ENCODE measurements around the gene OVOL1. TPM values are rescaled to one million over a fixed set of nuclear protein-coding genes. Genes with fewer than 3 reads are reported as not detected.

Gene OVOL1
- polyA plus RNA-seq, 3 donors, result 0.08 TPM; not detected in 2

- no peak overlapping the region for H3K27ac ChIP-seq (ENCODE audit: low read depth in 1 of 2, low read length in 2 of 2)
- H2AFZ ChIP-seq (ENCODE audit: insufficient read depth, low read depth, low read length, poor library complexity, severe bottlenecking), result no peak overlapping the region
- H3K9me3 Mint-ChIP-seq, result no peaks in the 10 kb centered on the region
- no peak overlapping the region for H3K9ac ChIP-seq (ENCODE audit: insufficient read depth, low read length, poor library complexity, severe bottlenecking)
- no peaks in the 10 kb centered on the region for H3K36me3 ChIP-seq (replicated peaks in 1 of 2; ENCODE audit: control insufficient read depth in 1 of 2, insufficient read depth in 2 of 2, low read length in 2 of 2)
- TF ChIP-seq CTCF (IDR thresholded peaks at IDR 0.05), result no peak
- H3K4me3 ChIP-seq (replicated peaks in 1 of 3; ENCODE audit: low read depth in 2 of 3, low read length in 3 of 3), result no peak overlapping the region
- peaks cover 5% of the 10 kb centered on the region for H3K4me1 Mint-ChIP-seq
- H3K27me3 Mint-ChIP-seq (ENCODE audit: low read depth in 3 of 3), result peaks cover 0 to 5% (median 3%) of the 10 kb centered on the region in 3 donors
- no peaks in the 10 kb centered on the region for H3K9me3 ChIP-seq (replicated peaks in 1 of 2; ENCODE audit: control insufficient read depth in 1 of 2, insufficient read depth in 1 of 2, low read length in 2 of 2)
- H4K20me1 ChIP-seq (ENCODE audit: insufficient read depth, low read length), result no peaks in the 10 kb centered on the region
- intact Hi-C loops (cut with micrococcal nuclease), result no loop called here
- DNase-seq, result no peak
- no peaks in the 10 kb centered on the region for H3K36me3 Mint-ChIP-seq
- 96% methylated on average over 7 of the region's 10 CpGs for WGBS (ENCODE audit: insufficient coverage)
- H3K79me2 ChIP-seq (ENCODE audit: insufficient read depth, low read length), result no peaks in the 10 kb centered on the region
- no peak overlapping the region for H3K27ac Mint-ChIP-seq
- H3K4me1 ChIP-seq (ENCODE audit: control insufficient read depth in 1 of 2, insufficient read depth in 2 of 2, low read length in 2 of 2), result no peaks in the 10 kb centered on the region
- H3K4me2 ChIP-seq (replicated peaks; ENCODE audit: extremely low read depth, low read length, poor library complexity, severe bottlenecking), result no peak overlapping the region
- H3K27me3 ChIP-seq (ENCODE audit: control insufficient read depth in 2 of 2, insufficient read depth in 2 of 2, low read length in 2 of 2), result no peaks in the 10 kb centered on the region
- no peak overlapping the region for H3K4me3 Mint-ChIP-seq
Observed at GRCh38 chr11:65844231-65844872, 57.5 kb downstream of the OVOL1 start.

Other genes starting within 250 kb of the OVOL1 start
- gene LTBP3, start 228.7 kb upstream of the OVOL1 start, polyA plus RNA-seq, result 10 to 100 TPM in 1 of 3 donors, 1 to 10 TPM in 2; 3.4 to 19.4 (median 4.6) TPM
- 10 to 100 TPM; 48.5 to 65.1 (median 56.2) TPM for gene ZNRD2, start 216.6 kb upstream of the OVOL1 start, polyA plus RNA-seq
- 100 to 1,000 TPM in 1 of 3 donors, 10 to 100 TPM in 2; 51.3 to 139 (median 70.8) TPM for gene FAM89B, start 214.5 kb upstream of the OVOL1 start, polyA plus RNA-seq
- 100 to 1,000 TPM in 1 of 3 donors, 10 to 100 TPM in 2; 29.6 to 507 (median 42.6) TPM for gene EHBP1L1, start 211.0 kb upstream of the OVOL1 start, polyA plus RNA-seq
- 1 to 10 TPM in 1 of 3 donors, not detected in 2; 4.3 TPM for gene KCNK7, start 191.3 kb upstream of the OVOL1 start, polyA plus RNA-seq
- 100 to 1,000 TPM in 1 of 3 donors, 10 to 100 TPM in 2; 20.8 to 116 (median 32.0) TPM for gene MAP3K11, start 172.8 kb upstream of the OVOL1 start, polyA plus RNA-seq
- gene PCNX3, start 171.3 kb upstream of the OVOL1 start, polyA plus RNA-seq, result 10 to 100 TPM in 1 of 3 donors, 1 to 10 TPM in 1, under 1 TPM in 1; 0.58 to 36.4 (median 1.7) TPM
- 100 to 1,000 TPM in 1 of 3 donors, 10 to 100 TPM in 2; 83.4 to 110 (median 86.5) TPM for gene SIPA1, start 149.0 kb upstream of the OVOL1 start, polyA plus RNA-seq
- gene RELA, start 124.1 kb upstream of the OVOL1 start, polyA plus RNA-seq, result 10 to 100 TPM; 21.3 to 67.9 (median 30.9) TPM
- gene KAT5, start 74.8 kb upstream of the OVOL1 start, polyA plus RNA-seq, result 10 to 100 TPM; 32.5 to 48.7 (median 33.1) TPM
- 100 to 1,000 TPM in 1 of 3 donors, 10 to 100 TPM in 2; 33.3 to 131 (median 95.2) TPM for gene RNASEH2C, start 66.3 kb upstream of the OVOL1 start, polyA plus RNA-seq
- 10 to 100 TPM; 33.7 to 46.4 (median 35.1) TPM for gene AP5B1, start 6.1 kb upstream of the OVOL1 start, polyA plus RNA-seq
- under 1 TPM; 0.07 to 0.40 (median 0.12) TPM for gene SNX32, start 46.9 kb downstream of the OVOL1 start, polyA plus RNA-seq
- gene CFL1, start 71.1 kb downstream of the OVOL1 start, polyA plus RNA-seq, result 1,000 to 10,000 TPM; 1,281 to 2,233 (median 1,889) TPM
- gene MUS81, start 73.4 kb downstream of the OVOL1 start, polyA plus RNA-seq, result 10 to 100 TPM; 15.0 to 87.5 (median 16.4) TPM
- 10 to 100 TPM in 1 of 3 donors, under 1 TPM in 1, not detected in 1; 0.44 to 14.7 TPM for gene EFEMP2, start 85.7 kb downstream of the OVOL1 start, polyA plus RNA-seq
- gene CTSW, start 92.8 kb downstream of the OVOL1 start, polyA plus RNA-seq, result 1 to 10 TPM in 1 of 3 donors, under 1 TPM in 2; 0.71 to 1.3 (median 0.78) TPM
- gene FIBP, start 101.4 kb downstream of the OVOL1 start, polyA plus RNA-seq, result 100 to 1,000 TPM in 2 of 3 donors, 10 to 100 TPM in 1; 79.1 to 109 (median 101) TPM
- 10 to 100 TPM; 20.8 to 35.2 (median 24.4) TPM for gene CCDC85B, start 103.6 kb downstream of the OVOL1 start, polyA plus RNA-seq
- 10 to 100 TPM in 1 of 3 donors, 1 to 10 TPM in 2; 2.5 to 28.2 (median 2.5) TPM for gene FOSL1, start 113.3 kb downstream of the OVOL1 start, polyA plus RNA-seq
- 10 to 100 TPM; 21.8 to 31.5 (median 22.8) TPM for gene C11orf68, start 132.0 kb downstream of the OVOL1 start, polyA plus RNA-seq
- gene DRAP1, start 132.4 kb downstream of the OVOL1 start, polyA plus RNA-seq, result 10 to 100 TPM; 68.3 to 97.2 (median 72.1) TPM
- gene TSGA10IP, start 158.4 kb downstream of the OVOL1 start, polyA plus RNA-seq, result under 1 TPM in 2 of 3 donors, not detected in 1; 0.67 to 0.71 TPM
- 10 to 100 TPM in 2 of 3 donors, 1 to 10 TPM in 1; 8.9 to 52.8 (median 16.1) TPM for gene SART1, start 174.7 kb downstream of the OVOL1 start, polyA plus RNA-seq
- 10 to 100 TPM; 16.4 to 23.1 (median 18.2) TPM for gene EIF1AD, start 215.1 kb downstream of the OVOL1 start, polyA plus RNA-seq
- gene BANF1, start 215.4 kb downstream of the OVOL1 start, polyA plus RNA-seq, result 100 to 1,000 TPM in 2 of 3 donors, 10 to 100 TPM in 1; 79.9 to 175 (median 142) TPM
- gene CST6, start 224.9 kb downstream of the OVOL1 start, polyA plus RNA-seq, result under 1 TPM in 1 of 3 donors, not detected in 2; 0.41 TPM
- gene CATSPER1, start 239.4 kb downstream of the OVOL1 start, polyA plus RNA-seq, result 10 to 100 TPM; 15.4 to 24.1 (median 22.0) TPM